HEK293 (cell line): Measurements from ENCODE around the gene FNTB.

Source experiments
- CTCF ChIA-PET: fragments of 350-600 bp; formaldehyde crosslinking; extraction: SDS; loops from one replicate; lab custom pipeline; 2021; ENCODE audit warnings: antibody characterized with exemption; lab: Yijun Ruan, JAX
- POLR2A ChIA-PET: fragments of 300-600 bp; formaldehyde crosslinking; extraction: SDS; loops from one replicate; lab custom pipeline; 2020; ENCODE audit warnings: antibody characterized with exemption, inconsistent platforms; lab: Yijun Ruan, JAX
- H3K27ac ChIP-seq: fragments of 200-500 bp; sonication (Bioruptor generic); 2 replicates; pipeline ENCODE4 v1.5.1; 2014; ENCODE audit warnings: low read depth, low read length, control low read depth, inconsistent platforms; ENCODE audit errors: extremely low read depth
- H3K36me3 ChIP-seq, 2 experiments: fragments of 200-500 bp in 1 of 2; sonication (Bioruptor generic) in 1 of 2; 1 replicate in 1 of 2; 2 replicates in 1 of 2; pipeline ENCODE4 v1.5.1; 2014 to 2017; ENCODE audit warnings: inconsistent platforms in 2 of 2, low read length in 2 of 2; ENCODE audit not compliant: control insufficient read depth in 2 of 2, insufficient read depth in 1 of 2
- H3K4me1 ChIP-seq: fragments of 200-500 bp; sonication (Bioruptor generic); 2 replicates; pipeline ENCODE4 v1.5.1; 2014; ENCODE audit warnings: mild to moderate bottlenecking, low read length, inconsistent platforms; ENCODE audit not compliant: control insufficient read depth, insufficient read depth
- H3K4me3 ChIP-seq: 2 replicates; pipeline ENCODE4 v1.5.1; 2011; ENCODE audit warnings: low read depth, mild to moderate bottlenecking, control low read depth, low read length, moderate library complexity
- H3K9me3 ChIP-seq: fragments of 200-500 bp; sonication (Bioruptor generic); 2 replicates; pipeline ENCODE4 v1.5.1; 2014; ENCODE audit warnings: low read depth, low read length, inconsistent platforms; ENCODE audit not compliant: control insufficient read depth, insufficient read depth
- OVOL3 ChIP-seq: fragments of 450-650 bp; formaldehyde crosslinking; IDR thresholded peaks from 2 replicates; pipeline ENCODE4 v1.5.1; 2016; ENCODE audit warnings: missing biosample characterization, missing genetic modification characterization
- TCF7L2 ChIP-seq: IDR thresholded peaks from 2 replicates; pipeline ENCODE4 v1.6.1; 2011; ENCODE audit warnings: low read depth, mild to moderate bottlenecking, inconsistent platforms, low read length, moderate library complexity, borderline replicate concordance
- YY2 ChIP-seq: fragments of 450-650 bp; formaldehyde crosslinking; IDR thresholded peaks from 2 replicates; pipeline ENCODE4 v1.5.1; 2016; ENCODE audit warnings: missing biosample characterization, missing genetic modification characterization
- ZBTB20 ChIP-seq: fragments of 450-650 bp; formaldehyde crosslinking; IDR thresholded peaks from 2 replicates; pipeline ENCODE4 v1.5.1; 2016; ENCODE audit warnings: missing biosample characterization, missing genetic modification characterization
- ZNF155 ChIP-seq: fragments of 450-650 bp; formaldehyde crosslinking; IDR thresholded peaks from 2 replicates; pipeline ENCODE4 v1.5.1; 2016; ENCODE audit warnings: missing biosample characterization, missing genetic modification characterization
- ZNF19 ChIP-seq: fragments of 450-650 bp; formaldehyde crosslinking; IDR thresholded peaks from 2 replicates; pipeline ENCODE4; 2016; ENCODE audit warnings: missing biosample characterization, missing genetic modification characterization, low read depth
- ZNF292 ChIP-seq: fragments of 450-650 bp; formaldehyde crosslinking; IDR thresholded peaks from 2 replicates; pipeline ENCODE4 v1.5.1; 2016; ENCODE audit warnings: low read depth, missing biosample characterization, missing genetic modification characterization, borderline replicate concordance
- ZNF302 ChIP-seq: fragments of 450-650 bp; formaldehyde crosslinking; IDR thresholded peaks from 2 replicates; pipeline ENCODE4 v1.5.1; 2016; ENCODE audit warnings: missing biosample characterization, missing genetic modification characterization, low read depth
- ZNF311 ChIP-seq: fragments of 450-650 bp; formaldehyde crosslinking; IDR thresholded peaks from 2 replicates; pipeline ENCODE4 v1.5.1; 2017; ENCODE audit warnings: missing biosample characterization, missing genetic modification characterization, borderline replicate concordance
- ZNF335 ChIP-seq: fragments of 450-650 bp; formaldehyde crosslinking; conservative IDR thresholded peaks from 2 replicates; pipeline ENCODE4 v1.5.1; 2016; ENCODE audit warnings: missing biosample characterization, missing genetic modification characterization
- ZNF366 ChIP-seq: fragments of 450-650 bp; formaldehyde crosslinking; conservative IDR thresholded peaks from 2 replicates; pipeline ENCODE4 v1.5.1; 2016; ENCODE audit warnings: missing biosample characterization, missing genetic modification characterization
- ZNF433 ChIP-seq: fragments of 450-650 bp; formaldehyde crosslinking; IDR thresholded peaks from 2 replicates; pipeline ENCODE4 v1.5.1; 2016; ENCODE audit warnings: missing biosample characterization, missing genetic modification characterization, low read depth
- ZNF48 ChIP-seq: fragments of 450-650 bp; formaldehyde crosslinking; IDR thresholded peaks from 2 replicates; pipeline ENCODE4 v1.5.1; 2016; ENCODE audit warnings: missing biosample characterization, missing genetic modification characterization
- ZNF501 ChIP-seq: fragments of 450-650 bp; formaldehyde crosslinking; IDR thresholded peaks from 2 replicates; pipeline ENCODE4 v1.5.1; 2016; ENCODE audit warnings: missing biosample characterization, missing genetic modification characterization
- ZNF549 ChIP-seq: fragments of 450-650 bp; IDR thresholded peaks from 2 replicates; pipeline ENCODE4 v1.5.1; 2018; ENCODE audit warnings: missing biosample characterization, missing genetic modification characterization, mild to moderate bottlenecking, inconsistent platforms, moderate library complexity
- ZNF585B ChIP-seq: fragments of 450-650 bp; formaldehyde crosslinking; IDR thresholded peaks from 2 replicates; pipeline ENCODE4 v1.5.1; 2016; ENCODE audit warnings: missing biosample characterization, missing genetic modification characterization
- ZNF629 ChIP-seq: fragments of 450-650 bp; formaldehyde crosslinking; IDR thresholded peaks from 2 replicates; pipeline ENCODE4 v1.5.1; 2017; ENCODE audit warnings: missing biosample characterization, missing genetic modification characterization
- ZNF660 ChIP-seq: fragments of 450-650 bp; IDR thresholded peaks from 2 replicates; pipeline ENCODE4 v1.5.1; 2018; ENCODE audit warnings: missing biosample characterization, mild to moderate bottlenecking, missing genetic modification characterization
- ZNF791 ChIP-seq: fragments of 450-650 bp; formaldehyde crosslinking; IDR thresholded peaks from 2 replicates; pipeline ENCODE4 v1.5.1; 2016; ENCODE audit warnings: missing biosample characterization, missing genetic modification characterization
- ZNF837 ChIP-seq: fragments of 450-650 bp; formaldehyde crosslinking; IDR thresholded peaks from 2 replicates; pipeline ENCODE4 v1.5.1; 2016; ENCODE audit warnings: missing biosample characterization, missing genetic modification characterization
- TF ChIP-seq, protein P1 (sequence below): fragments of 450-650 bp; formaldehyde crosslinking; IDR thresholded peaks from 2 replicates; pipeline ENCODE4 v1.5.1; 2016; ENCODE audit warnings: missing biosample characterization, missing genetic modification characterization
- TF ChIP-seq, protein P2 (sequence below): fragments of 450-650 bp; formaldehyde crosslinking; conservative IDR thresholded peaks from 2 replicates; pipeline ENCODE4 v1.5.1; 2016; ENCODE audit warnings: low read depth, missing biosample characterization, missing genetic modification characterization
- TF ChIP-seq, protein P3 (sequence below): fragments of 450-650 bp; formaldehyde crosslinking; IDR thresholded peaks from 2 replicates; pipeline ENCODE4 v1.5.1; 2017; ENCODE audit warnings: missing biosample characterization, missing genetic modification characterization

FNTB gene

DNA sequence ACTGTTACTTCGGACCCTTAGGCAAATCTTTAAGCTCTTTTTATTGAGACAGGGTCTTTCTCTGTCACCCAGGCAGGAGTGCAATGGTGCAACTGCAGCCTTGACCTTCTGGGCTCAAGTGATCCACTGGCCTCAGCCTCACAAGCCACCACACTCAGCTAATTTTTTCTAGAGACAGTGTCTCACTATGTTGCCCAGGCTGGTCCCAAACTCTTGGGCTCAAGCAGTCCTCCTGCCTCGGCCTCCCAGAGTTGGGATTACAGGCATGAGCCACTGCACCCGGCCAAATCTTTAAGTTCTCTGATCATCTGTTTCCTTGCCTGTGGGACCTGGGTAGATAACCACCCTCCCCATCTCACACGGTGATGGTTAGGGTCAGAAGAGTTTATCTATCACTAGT, 41.8 kb upstream of the FNTB start (continued):
- TF ChIP-seq ZNF585B (tag by site-specific recombination) = no peak
- no peak for TF ChIP-seq ZNF302 (tag by site-specific recombination)
- no peak for TF ChIP-seq ZNF155 (tag by site-specific recombination)
- no peak for TF ChIP-seq ZNF292 (tag by site-specific recombination)
- no peak for TF ChIP-seq ZNF19 (tag by site-specific recombination)
- no peak for TF ChIP-seq ZBTB20 (tag by site-specific recombination)
- TF ChIP-seq ZNF791 (tag by site-specific recombination) = no peak

DNA sequence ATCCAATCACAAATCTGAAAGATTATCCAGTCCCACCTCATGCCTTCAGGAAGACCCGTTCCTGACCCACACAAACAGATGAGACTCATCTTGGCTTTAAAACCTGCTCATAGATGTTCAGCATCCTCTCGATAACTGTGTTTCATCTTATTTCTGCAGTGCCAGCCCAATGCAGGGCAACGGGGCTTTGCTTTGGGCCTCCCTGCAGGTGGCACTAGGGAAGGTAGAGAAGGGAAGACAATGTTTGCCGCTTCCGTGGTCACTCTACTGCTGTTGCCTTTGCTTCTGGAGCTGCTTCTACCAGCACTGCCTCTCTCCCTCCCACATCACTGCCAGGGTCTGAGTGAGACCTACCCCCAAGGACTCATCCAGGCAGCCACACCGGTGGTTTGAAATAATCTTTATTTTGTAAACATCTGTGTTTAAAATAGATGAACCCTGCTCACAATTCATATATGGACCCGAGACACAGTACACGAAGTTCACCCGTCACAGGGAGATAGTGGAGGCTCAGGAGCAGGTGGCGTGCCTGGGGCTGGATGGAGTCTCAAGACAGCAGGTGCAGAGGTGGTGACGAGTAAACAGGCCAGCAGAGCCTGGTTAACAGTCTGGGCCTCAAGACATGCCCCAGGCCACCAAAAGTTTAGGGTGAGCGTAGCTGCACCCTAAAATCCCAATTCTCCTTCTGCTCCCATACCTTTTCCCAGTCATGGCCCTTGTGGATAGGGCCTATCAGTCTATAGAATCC, 41.1 kb upstream of the FNTB start:
- CTCF ChIA-PET = no interaction called here
- Histone ChIP-seq H3K27ac (no peak overlapping the region), H3K36me3 (peaks cover 2 to 42% of the 10 kb centered on the region in 2 experiments; a peak in 2 of 3 replicates), H3K9me3 (no peaks in the 10 kb centered on the region), H3K4me1 (no peaks in the 10 kb centered on the region), H3K4me3 (no peak overlapping the region)
- POLR2A ChIA-PET = no interaction called here
- no peak for TF ChIP-seq ZNF366
- no peak for TF ChIP-seq ZNF155 (tag by site-specific recombination)
- no peak for TF ChIP-seq ZNF48

DNA sequence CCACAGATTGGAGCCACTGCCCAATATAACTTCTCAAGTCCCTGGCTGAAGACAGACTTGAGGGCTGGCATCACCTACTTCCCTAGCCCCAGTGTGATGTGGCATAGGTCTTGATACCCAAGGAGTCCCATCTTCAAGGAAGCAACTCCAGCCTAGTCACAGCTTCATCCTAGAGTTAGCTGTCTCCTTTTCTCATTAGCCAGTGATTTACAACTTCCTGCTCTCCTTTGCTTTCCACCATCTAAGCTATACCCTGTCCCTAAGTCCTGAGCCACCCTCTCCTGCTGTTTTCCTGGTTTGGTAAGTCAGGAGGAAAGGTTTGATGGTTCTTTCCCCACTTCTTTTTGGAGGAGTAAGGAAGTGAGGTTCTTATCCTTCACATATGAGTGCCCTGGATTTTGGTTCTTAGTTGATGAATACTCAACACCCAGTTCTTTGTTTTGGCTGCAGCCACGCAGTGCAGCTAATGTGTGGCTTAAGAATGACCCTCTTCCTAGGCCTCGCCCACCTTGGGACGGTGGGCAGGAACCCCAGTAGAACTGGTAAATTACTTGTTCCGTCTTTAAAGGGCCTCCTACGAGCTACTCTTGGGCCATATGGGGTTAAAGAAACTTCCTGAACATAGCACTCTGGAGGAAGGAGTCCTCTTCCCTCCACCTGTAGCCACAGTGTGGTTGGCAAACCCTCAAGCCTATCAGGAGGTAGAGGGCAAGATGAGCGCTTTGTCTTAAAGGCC, 40.2 kb upstream of the FNTB start:
- POLR2A ChIA-PET = no interaction called here
- CTCF ChIA-PET = interaction anchor here (0.6 kb wide), 1 partner anchor 146 kb away, joined by 3 read pairs; no protein-coding TSS in a partner anchor
- H3K27ac ChIP-seq = no peak overlapping the region
- no peak overlapping the region for H3K4me3 ChIP-seq
- no peaks in the 10 kb centered on the region for H3K4me1 ChIP-seq
- H3K9me3 ChIP-seq = no peaks in the 10 kb centered on the region
- H3K36me3 ChIP-seq = peaks cover 0 to 50% of the 10 kb centered on the region in 2 experiments; a peak in 1 of 3 replicates
- TF ChIP-seq ZNF660 (tag by site-specific recombination) (no peak), OVOL3 (tag by site-specific recombination) (no peak), TCF7L2 (no peak), ZNF501 (no peak), ZNF366 (no peak), ZNF629 (tag by site-specific recombination) (no peak), ZNF549 (tag by site-specific recombination) (no peak), ZNF433 (tag by site-specific recombination) (no peak), ZNF311 (tag by site-specific recombination) (no peak), ZNF837 (tag by site-specific recombination) (no peak), ZNF335 (no peak), YY2 (tag by site-specific recombination) (no peak)
- TF ChIP-seq, protein P1, sequence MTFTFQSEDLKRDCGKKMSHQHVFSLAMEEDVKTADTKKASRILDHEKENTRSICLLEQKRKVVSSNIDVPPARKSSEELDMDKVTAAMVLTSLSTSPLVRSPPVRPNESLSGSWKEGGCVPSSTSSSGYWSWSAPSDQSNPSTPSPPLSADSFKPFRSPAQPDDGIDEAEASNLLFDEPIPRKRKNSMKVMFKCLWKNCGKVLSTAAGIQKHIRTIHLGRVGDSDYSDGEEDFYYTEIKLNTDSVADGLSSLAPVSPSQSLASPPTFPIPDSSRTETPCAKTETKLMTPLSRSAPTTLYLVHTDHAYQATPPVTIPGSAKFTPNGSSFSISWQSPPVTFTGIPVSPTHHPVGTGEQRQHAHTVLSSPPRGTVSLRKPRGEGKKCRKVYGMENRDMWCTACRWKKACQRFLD (tag by site-specific recombination) = no peak
- TF ChIP-seq, protein P2, sequence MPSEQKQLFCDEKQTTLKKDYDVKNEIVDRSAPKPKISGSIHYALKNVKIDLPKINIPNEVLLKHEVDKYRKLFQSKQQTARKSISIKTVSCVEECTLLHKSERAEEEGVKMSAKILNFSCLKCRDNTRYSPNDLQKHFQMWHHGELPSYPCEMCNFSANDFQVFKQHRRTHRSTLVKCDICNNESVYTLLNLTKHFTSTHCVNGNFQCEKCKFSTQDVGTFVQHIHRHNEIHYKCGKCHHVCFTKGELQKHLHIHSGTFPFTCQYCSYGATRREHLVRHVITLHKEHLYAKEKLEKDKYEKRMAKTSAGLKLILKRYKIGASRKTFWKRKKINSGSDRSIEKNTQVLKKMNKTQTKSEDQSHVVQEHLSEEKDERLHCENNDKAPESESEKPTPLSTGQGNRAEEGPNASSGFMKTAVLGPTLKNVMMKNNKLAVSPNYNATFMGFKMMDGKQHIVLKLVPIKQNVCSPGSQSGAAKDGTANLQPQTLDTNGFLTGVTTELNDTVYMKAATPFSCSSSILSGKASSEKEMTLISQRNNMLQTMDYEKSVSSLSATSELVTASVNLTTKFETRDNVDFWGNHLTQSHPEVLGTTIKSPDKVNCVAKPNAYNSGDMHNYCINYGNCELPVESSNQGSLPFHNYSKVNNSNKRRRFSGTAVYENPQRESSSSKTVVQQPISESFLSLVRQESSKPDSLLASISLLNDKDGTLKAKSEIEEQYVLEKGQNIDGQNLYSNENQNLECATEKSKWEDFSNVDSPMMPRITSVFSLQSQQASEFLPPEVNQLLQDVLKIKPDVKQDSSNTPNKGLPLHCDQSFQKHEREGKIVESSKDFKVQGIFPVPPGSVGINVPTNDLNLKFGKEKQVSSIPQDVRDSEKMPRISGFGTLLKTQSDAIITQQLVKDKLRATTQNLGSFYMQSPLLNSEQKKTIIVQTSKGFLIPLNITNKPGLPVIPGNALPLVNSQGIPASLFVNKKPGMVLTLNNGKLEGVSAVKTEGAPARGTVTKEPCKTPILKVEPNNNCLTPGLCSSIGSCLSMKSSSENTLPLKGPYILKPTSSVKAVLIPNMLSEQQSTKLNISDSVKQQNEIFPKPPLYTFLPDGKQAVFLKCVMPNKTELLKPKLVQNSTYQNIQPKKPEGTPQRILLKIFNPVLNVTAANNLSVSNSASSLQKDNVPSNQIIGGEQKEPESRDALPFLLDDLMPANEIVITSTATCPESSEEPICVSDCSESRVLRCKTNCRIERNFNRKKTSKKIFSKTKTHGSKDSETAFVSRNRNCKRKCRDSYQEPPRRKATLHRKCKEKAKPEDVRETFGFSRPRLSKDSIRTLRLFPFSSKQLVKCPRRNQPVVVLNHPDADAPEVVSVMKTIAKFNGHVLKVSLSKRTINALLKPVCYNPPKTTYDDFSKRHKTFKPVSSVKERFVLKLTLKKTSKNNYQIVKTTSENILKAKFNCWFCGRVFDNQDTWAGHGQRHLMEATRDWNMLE (tag by site-specific recombination) = no peak
- TF ChIP-seq, protein P3, sequence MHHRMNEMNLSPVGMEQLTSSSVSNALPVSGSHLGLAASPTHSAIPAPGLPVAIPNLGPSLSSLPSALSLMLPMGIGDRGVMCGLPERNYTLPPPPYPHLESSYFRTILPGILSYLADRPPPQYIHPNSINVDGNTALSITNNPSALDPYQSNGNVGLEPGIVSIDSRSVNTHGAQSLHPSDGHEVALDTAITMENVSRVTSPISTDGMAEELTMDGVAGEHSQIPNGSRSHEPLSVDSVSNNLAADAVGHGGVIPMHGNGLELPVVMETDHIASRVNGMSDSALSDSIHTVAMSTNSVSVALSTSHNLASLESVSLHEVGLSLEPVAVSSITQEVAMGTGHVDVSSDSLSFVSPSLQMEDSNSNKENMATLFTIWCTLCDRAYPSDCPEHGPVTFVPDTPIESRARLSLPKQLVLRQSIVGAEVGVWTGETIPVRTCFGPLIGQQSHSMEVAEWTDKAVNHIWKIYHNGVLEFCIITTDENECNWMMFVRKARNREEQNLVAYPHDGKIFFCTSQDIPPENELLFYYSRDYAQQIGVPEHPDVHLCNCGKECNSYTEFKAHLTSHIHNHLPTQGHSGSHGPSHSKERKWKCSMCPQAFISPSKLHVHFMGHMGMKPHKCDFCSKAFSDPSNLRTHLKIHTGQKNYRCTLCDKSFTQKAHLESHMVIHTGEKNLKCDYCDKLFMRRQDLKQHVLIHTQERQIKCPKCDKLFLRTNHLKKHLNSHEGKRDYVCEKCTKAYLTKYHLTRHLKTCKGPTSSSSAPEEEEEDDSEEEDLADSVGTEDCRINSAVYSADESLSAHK = no peak
